GM19023 (cell line): Measurements from ENCODE around the gene TFR2.
A peak's percentile ranks its signal among the peaks of the same experiment; 100 is the strongest.

Experiments
- ATAC-seq: cut with Tn5 transposase; IDR thresholded peaks from one replicate; pipeline ENCODE4 v1.9.1; 2021; ENCODE audit warnings: mild to moderate bottlenecking, moderate library complexity; ENCODE audit not compliant: unreplicated experiment

TFR2 gene

GRCh38 chr7:100588438-100588837 lies 52.9 kb downstream of the TFR2 start:
- no peak for ATAC-seq

GRCh38 chr7:100586266-100587025 lies 54.9 kb downstream of the TFR2 start, which contains the start of gene FBXO24:
Gene FBXO24, plus strand, starts transcription at chr7:100586328. Its CDS starts 298 bp downstream, at chr7:100586626.
- ATAC-seq: peak; percentile 85

- peak; percentile 28 for ATAC-seq
Measured at GRCh38 chr7:100585511-100586265, 55.7 kb downstream of the TFR2 start, which contains the start of gene LRCH4. Gene LRCH4, minus strand, starts transcription at chr7:100586129. Its CDS starts 29 bp downstream, at chr7:100586100.

GRCh38 chr7:100584683-100585510 lies 56.5 kb downstream of the TFR2 start:
- no peak for ATAC-seq

- ATAC-seq: no peak
Measured at GRCh38 chr7:100584054-100584682, 57.2 kb downstream of the TFR2 start.

GRCh38 chr7:100583132-100584053 lies 58.0 kb downstream of the TFR2 start:
- ATAC-seq: no peak

GRCh38 chr7:100582650-100583049 lies 58.7 kb downstream of the TFR2 start:
- no peak for ATAC-seq

GRCh38 chr7:100582041-100582579 lies 59.2 kb downstream of the TFR2 start:
- no peak for ATAC-seq

GRCh38 chr7:100580466-100581283 lies 60.7 kb downstream of the TFR2 start:
- ATAC-seq: no peak

- no peak for ATAC-seq
Measured at GRCh38 chr7:100578246-100579183, 62.8 kb downstream of the TFR2 start.

GRCh38 chr7:100577507-100577906 lies 63.8 kb downstream of the TFR2 start:
- no peak for ATAC-seq

- ATAC-seq: no peak
Measured at GRCh38 chr7:100577103-100577502, 64.2 kb downstream of the TFR2 start.

- no peak for ATAC-seq
Measured at GRCh38 chr7:100576384-100576993, 64.9 kb downstream of the TFR2 start.

GRCh38 chr7:100575746-100576383 lies 65.5 kb downstream of the TFR2 start:
- ATAC-seq: no peak

GRCh38 chr7:100575206-100575631 lies 66.1 kb downstream of the TFR2 start:
- no peak for ATAC-seq
